K562 (cell line): ENCODE measurements around the gene EIF5B. TPM values are rescaled to one million over a fixed set of nuclear protein-coding genes. Genes with fewer than 3 reads are reported as not detected.

ENCODE experiments used
- ARHGAP35 ChIP-seq: fragments of 450-650 bp; IDR thresholded peaks from 2 replicates; pipeline ENCODE4 v1.6.1; 2018; ENCODE audit not compliant: partially characterized antibody
- CBX3 ChIP-seq, 2 experiments: IDR thresholded peaks; 1 replicate in 1 of 2; 2 replicates in 1 of 2; pipeline ENCODE4 v1.6.1; 2012; ENCODE audit warnings: inconsistent platforms in 2 of 2, low read length in 2 of 2, borderline replicate concordance in 1 of 2, control low read depth in 1 of 2
- HMGN3 ChIP-seq: IDR thresholded peaks from 2 replicates; pipeline ENCODE4 v1.6.1; 2011; ENCODE audit warnings: borderline replicate concordance, low read depth, mild to moderate bottlenecking, mixed read lengths, low read length; ENCODE audit not compliant: insufficient read length; ENCODE audit errors: extremely low read depth
- KAT2B ChIP-seq: IDR thresholded peaks from one replicate; pipeline ENCODE4 v1.6.1; 2012; ENCODE audit warnings: low read depth, mild to moderate bottlenecking, control low read depth, inconsistent platforms, low read length, moderate library complexity
- LCOR ChIP-seq: sonication (generic); formaldehyde crosslinking; IDR thresholded peaks from 2 replicates; pipeline ENCODE4 v1.8.0; 2022; ENCODE audit warnings: mild to moderate bottlenecking, missing genetic modification reagents
- NR2C2 ChIP-seq, 2 experiments: fragments of 200-800 bp in 1 of 2; sonication (Bioruptor generic) in 1 of 2; sonication (generic) in 1 of 2; formaldehyde crosslinking in 1 of 2; IDR thresholded peaks; 2 replicates each; pipeline versions ENCODE4 v1.6.1 to v1.8.0; 2016 to 2022; ENCODE audit warnings: mild to moderate bottlenecking in 1 of 2, missing compliant biosample characterization in 1 of 2, missing genetic modification characterization in 1 of 2, missing genetic modification reagents in 1 of 2
- SIN3A ChIP-seq, 2 experiments: fragments of 150-350 bp in 1 of 2; IDR thresholded peaks; 2 replicates each; pipeline ENCODE4 v1.6.1; 2011 to 2016; ENCODE audit warnings: borderline replicate concordance in 2 of 2, low read depth in 2 of 2, low read length in 2 of 2, mild to moderate bottlenecking in 2 of 2, moderate library complexity in 2 of 2; ENCODE audit not compliant: control insufficient read depth in 1 of 2
- SIRT6 ChIP-seq: IDR thresholded peaks from one replicate; pipeline ENCODE4 v1.6.1; 2012; ENCODE audit warnings: low read depth, mild to moderate bottlenecking, control low read depth, inconsistent platforms, low read length, moderate library complexity
- TGIF2 ChIP-seq: sonication (generic); formaldehyde crosslinking; IDR thresholded peaks from 2 replicates; pipeline ENCODE4 v1.8.1; 2022; ENCODE audit warnings: mild to moderate bottlenecking, missing genetic modification reagents, moderate library complexity
- THAP7 ChIP-seq: fragments of 250-450 bp; sonication (Bioruptor Pico); IDR thresholded peaks from 2 replicates; pipeline ENCODE4 v1.5.0; 2021
- ZNF347 ChIP-seq: fragments of 450-650 bp; formaldehyde crosslinking; IDR thresholded peaks from 2 replicates; pipeline ENCODE4 v1.4.0; 2020; ENCODE audit warnings: low read depth, mild to moderate bottlenecking, moderate library complexity
- polyA plus RNA-seq, 8 experiments: library from polyadenylated mRNA; depleted of rRNA in 4 of 8; stranded (reverse) in 5 of 8; unstranded in 3 of 8; fragments of >200 nt; fragmentation: Nextera tagmentation in 2 of 8; fragmentation: Illumina TruSeq in 1 of 8; extraction: Ambion mirVana in 2 of 8; extraction: Trizol in 1 of 8; gene quantifications; 2 replicates each; pipeline versions ENCODE4 v1.2.1 to v1.2.3, GENCODE V29; 2011 to 2014; ENCODE audit warnings: inconsistent platforms in 1 of 8, missing spikeins in 1 of 8
- total RNA-seq, 7 experiments: library from RNA; depleted of rRNA in 6 of 7; stranded (reverse); fragments of >200 nt in 6 of 7; fragmentation: Illumina TruSeq in 2 of 7; extraction: Trizol in 2 of 7; gene quantifications; 2 replicates each; pipeline versions ENCODE4 v1.2.1 to v1.2.3, GENCODE V29; 2011 to 2021; ENCODE audit warnings: low replicate concordance in 1 of 7
- TF ChIP-seq, protein P1 (sequence below): sonication (generic); formaldehyde crosslinking; IDR thresholded peaks from 2 replicates; pipeline ENCODE4 v1.4.0; 2020; ENCODE audit warnings: mild to moderate bottlenecking, missing genetic modification reagents
- TF ChIP-seq, protein P2 (sequence below): sonication (generic); formaldehyde crosslinking; IDR thresholded peaks from 2 replicates; pipeline ENCODE4 v1.8.0; 2022; ENCODE audit warnings: mild to moderate bottlenecking, missing genetic modification reagents, borderline replicate concordance
- TF ChIP-seq, protein P3 (sequence below): fragments of 250-450 bp; sonication (Bioruptor Pico); IDR thresholded peaks from 2 replicates; pipeline ENCODE4 v1.4.0; 2020

Gene EIF5B
- total and polyA plus RNA-seq, 9 of the 15 experiments (the other 6 are each of a cell fraction or from before 2014, with no cell fraction given): 26.5 to 143 (median 47.7) TPM

DNA sequence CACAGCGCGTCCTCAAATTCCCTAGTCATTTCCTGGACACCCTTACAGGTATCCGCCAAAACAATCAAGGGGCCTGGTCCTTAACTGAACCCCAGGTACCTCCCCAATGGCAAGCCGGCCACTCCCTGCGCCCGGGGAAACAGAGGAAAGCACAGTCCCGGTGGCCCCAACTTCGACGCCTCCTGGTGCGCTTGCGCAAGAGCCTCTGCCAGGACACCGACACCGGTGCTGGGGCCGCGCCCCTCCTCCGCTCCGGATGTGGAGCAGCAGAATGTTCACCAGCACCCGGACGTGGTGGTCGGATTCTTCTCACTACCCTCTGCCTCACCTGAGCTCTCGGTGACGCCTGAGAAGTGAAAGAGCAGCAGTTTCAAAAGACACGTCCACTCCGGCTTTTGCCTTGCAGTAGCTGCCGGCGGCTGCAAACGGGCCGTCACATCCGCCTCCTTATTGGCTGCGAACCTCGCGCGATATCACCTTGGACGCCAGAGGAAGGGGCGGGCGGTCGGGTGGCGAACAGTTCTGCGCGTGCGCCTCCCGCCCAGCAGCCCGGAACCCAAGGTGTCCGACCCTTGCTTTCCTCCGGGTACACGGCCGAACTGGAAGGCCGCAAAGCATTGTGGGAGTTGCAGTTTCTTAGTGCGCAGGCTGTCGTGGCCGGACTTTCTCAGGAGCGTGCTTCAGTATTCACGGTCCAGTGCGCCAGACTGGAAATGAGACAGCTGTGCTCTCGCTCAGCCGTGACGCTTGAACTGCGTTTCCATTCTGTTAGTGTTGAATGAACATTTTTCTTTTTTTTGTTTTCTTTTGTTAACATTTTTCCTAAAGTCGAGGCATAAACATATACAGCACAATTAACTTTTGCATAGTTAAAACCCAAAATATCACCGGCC, 1.0 kb upstream of the EIF5B start, which contains the start of gene TXNDC9 (continued):
- TF ChIP-seq CBX3 (IDR thresholded peaks at IDR 0.05; ENCODE audit: borderline replicate concordance in 1 of 2, low read length in 2 of 2): peak in 1 of 2 experiments; percentile 44; a peak in 1 of 3 replicates
- TF ChIP-seq ZNF347 (CRISPR knock-in tag): no peak
- TF ChIP-seq, protein P1, sequence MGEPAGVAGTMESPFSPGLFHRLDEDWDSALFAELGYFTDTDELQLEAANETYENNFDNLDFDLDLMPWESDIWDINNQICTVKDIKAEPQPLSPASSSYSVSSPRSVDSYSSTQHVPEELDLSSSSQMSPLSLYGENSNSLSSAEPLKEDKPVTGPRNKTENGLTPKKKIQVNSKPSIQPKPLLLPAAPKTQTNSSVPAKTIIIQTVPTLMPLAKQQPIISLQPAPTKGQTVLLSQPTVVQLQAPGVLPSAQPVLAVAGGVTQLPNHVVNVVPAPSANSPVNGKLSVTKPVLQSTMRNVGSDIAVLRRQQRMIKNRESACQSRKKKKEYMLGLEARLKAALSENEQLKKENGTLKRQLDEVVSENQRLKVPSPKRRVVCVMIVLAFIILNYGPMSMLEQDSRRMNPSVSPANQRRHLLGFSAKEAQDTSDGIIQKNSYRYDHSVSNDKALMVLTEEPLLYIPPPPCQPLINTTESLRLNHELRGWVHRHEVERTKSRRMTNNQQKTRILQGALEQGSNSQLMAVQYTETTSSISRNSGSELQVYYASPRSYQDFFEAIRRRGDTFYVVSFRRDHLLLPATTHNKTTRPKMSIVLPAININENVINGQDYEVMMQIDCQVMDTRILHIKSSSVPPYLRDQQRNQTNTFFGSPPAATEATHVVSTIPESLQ (CRISPR knock-in tag): no peak
- no peak for TF ChIP-seq THAP7 (CRISPR knock-in tag)
- TF ChIP-seq KAT2B: no peak
- TF ChIP-seq SIN3A (IDR thresholded peaks at IDR 0.05; ENCODE audit: borderline replicate concordance in 2 of 2, control insufficient read depth in 1 of 2, low read depth in 2 of 2, low read length in 2 of 2): peak; percentile 51 to 55; a peak in 2 of 4 replicates
- peak; percentile 70 for TF ChIP-seq HMGN3
- TF ChIP-seq ARHGAP35: no peak
- no peak for TF ChIP-seq NR2C2 (CRISPR knock-in tag; IDR thresholded peaks at IDR 0.05)
- TF ChIP-seq NR2C2 (tag; IDR thresholded peaks at IDR 0.05): peak; percentile 90
- peak; percentile 73; the same call in 1 of the 2 replicates for TF ChIP-seq LCOR (CRISPR knock-in tag)
- TF ChIP-seq, protein P2, sequence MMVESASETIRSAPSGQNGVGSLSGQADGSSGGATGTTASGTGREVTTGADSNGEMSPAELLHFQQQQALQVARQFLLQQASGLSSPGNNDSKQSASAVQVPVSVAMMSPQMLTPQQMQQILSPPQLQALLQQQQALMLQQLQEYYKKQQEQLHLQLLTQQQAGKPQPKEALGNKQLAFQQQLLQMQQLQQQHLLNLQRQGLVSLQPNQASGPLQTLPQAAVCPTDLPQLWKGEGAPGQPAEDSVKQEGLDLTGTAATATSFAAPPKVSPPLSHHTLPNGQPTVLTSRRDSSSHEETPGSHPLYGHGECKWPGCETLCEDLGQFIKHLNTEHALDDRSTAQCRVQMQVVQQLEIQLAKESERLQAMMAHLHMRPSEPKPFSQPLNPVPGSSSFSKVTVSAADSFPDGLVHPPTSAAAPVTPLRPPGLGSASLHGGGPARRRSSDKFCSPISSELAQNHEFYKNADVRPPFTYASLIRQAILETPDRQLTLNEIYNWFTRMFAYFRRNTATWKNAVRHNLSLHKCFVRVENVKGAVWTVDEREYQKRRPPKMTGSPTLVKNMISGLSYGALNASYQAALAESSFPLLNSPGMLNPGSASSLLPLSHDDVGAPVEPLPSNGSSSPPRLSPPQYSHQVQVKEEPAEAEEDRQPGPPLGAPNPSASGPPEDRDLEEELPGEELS (CRISPR knock-in tag): peak; percentile 61; the same call in 1 of the 2 replicates
- TF ChIP-seq TGIF2 (CRISPR knock-in tag): no peak
- TF ChIP-seq, protein P3, sequence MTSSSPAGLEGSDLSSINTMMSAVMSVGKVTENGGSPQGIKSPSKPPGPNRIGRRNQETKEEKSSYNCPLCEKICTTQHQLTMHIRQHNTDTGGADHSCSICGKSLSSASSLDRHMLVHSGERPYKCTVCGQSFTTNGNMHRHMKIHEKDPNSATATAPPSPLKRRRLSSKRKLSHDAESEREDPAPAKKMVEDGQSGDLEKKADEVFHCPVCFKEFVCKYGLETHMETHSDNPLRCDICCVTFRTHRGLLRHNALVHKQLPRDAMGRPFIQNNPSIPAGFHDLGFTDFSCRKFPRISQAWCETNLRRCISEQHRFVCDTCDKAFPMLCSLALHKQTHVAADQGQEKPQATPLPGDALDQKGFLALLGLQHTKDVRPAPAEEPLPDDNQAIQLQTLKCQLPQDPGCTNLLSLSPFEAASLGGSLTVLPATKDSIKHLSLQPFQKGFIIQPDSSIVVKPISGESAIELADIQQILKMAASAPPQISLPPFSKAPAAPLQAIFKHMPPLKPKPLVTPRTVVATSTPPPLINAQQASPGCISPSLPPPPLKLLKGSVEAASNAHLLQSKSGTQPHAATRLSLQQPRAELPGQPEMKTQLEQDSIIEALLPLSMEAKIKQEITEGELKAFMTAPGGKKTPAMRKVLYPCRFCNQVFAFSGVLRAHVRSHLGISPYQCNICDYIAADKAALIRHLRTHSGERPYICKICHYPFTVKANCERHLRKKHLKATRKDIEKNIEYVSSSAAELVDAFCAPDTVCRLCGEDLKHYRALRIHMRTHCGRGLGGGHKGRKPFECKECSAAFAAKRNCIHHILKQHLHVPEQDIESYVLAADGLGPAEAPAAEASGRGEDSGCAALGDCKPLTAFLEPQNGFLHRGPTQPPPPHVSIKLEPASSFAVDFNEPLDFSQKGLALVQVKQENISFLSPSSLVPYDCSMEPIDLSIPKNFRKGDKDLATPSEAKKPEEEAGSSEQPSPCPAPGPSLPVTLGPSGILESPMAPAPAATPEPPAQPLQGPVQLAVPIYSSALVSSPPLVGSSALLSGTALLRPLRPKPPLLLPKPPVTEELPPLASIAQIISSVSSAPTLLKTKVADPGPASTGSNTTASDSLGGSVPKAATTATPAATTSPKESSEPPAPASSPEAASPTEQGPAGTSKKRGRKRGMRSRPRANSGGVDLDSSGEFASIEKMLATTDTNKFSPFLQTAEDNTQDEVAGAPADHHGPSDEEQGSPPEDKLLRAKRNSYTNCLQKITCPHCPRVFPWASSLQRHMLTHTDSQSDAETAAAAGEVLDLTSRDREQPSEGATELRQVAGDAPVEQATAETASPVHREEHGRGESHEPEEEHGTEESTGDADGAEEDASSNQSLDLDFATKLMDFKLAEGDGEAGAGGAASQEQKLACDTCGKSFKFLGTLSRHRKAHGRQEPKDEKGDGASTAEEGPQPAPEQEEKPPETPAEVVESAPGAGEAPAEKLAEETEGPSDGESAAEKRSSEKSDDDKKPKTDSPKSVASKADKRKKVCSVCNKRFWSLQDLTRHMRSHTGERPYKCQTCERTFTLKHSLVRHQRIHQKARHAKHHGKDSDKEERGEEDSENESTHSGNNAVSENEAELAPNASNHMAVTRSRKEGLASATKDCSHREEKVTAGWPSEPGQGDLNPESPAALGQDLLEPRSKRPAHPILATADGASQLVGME (CRISPR knock-in tag): 0 out of 2 replicates have a peak, but pooled peaks have one; percentile 23
- TF ChIP-seq SIRT6: no peak
